GM21390 (cell line): ENCODE measurements around the gene CIRBP.
A peak's percentile ranks its signal among the peaks of the same experiment; 100 is the strongest.

ENCODE experiments used
- ATAC-seq: cut with Tn5 transposase; IDR thresholded peaks from one replicate; pipeline ENCODE4 v1.9.1; 2021; ENCODE audit not compliant: unreplicated experiment

CIRBP gene

GRCh38 chr19:1266916-1267476, 2.1 kb upstream of the CIRBP start:
- ATAC-seq = peak; percentile 11

DNA sequence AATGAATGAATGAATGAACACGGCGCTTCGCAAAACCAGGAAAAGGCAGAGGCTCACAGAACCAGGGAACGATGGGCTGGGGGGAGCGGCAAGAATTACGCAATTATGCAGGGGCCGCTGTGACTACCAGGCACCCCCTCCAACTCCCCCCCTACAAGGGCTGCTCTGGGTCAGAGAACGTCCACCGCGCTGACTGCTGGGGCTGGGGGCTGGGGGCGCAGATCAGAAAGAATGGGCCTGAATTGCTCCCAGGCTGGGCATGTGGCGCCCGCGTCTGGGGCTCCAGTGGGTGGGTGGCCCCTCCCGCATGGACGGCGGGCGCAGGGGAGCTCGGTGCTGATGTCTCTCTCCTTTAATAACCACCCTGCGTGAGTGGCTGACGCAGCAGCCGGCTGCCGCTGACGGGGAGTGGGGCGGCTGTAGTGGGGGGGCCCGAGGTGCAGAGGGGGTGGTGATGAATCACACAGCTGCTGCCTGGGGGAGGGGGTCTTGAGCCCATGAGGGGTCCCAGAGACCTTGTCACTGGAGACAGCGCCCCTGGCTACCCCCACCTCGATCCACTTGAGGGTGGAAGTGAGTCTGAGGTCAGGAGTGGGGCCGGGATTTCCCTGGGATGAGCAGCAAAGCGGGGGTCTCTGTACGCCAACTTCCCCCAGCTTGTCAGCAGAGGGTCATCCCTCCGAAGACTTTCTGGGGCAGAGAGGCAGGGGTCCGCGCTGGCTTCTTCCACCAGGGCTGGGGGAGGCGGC, 1.5 kb upstream of the CIRBP start:
- no peak for ATAC-seq

- ATAC-seq = no peak
Measured at GRCh38 chr19:1268226-1269064, 687 bp upstream of the CIRBP start.

- peak; percentile 19 for ATAC-seq
Measured at GRCh38 chr19:1269478-1270212, 513 bp downstream of the CIRBP start.

GRCh38 chr19:1270213-1270853, 1.2 kb downstream of the CIRBP start:
- ATAC-seq = no peak

DNA sequence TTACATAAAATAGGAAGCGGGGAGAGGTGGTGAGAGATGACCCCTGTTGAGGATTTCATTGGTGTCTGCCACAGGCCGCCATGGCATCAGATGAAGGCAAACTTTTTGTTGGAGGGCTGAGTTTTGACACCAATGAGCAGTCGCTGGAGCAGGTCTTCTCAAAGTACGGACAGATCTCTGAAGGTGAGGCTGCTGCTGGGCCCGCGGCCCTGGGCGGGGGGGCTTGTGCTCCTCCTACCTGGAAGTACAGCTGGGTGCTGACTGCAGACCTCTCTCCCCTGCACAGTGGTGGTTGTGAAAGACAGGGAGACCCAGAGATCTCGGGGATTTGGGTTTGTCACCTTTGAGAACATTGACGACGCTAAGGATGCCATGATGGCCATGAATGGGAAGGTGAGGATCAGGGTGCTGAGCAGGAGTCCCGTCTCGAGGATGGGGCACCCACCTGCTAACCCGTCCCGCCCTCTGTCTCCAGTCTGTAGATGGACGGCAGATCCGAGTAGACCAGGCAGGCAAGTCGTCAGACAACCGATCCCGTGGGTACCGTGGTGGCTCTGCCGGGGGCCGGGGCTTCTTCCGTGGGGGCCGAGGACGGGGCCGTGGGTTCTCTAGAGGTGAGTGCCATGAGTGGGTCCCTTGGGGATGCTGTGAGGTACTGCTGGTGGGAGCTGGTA, 1.9 kb downstream of the CIRBP start:
- ATAC-seq = no peak

GRCh38 chr19:1271528-1272422, 2.6 kb downstream of the CIRBP start:
- ATAC-seq = no peak

DNA sequence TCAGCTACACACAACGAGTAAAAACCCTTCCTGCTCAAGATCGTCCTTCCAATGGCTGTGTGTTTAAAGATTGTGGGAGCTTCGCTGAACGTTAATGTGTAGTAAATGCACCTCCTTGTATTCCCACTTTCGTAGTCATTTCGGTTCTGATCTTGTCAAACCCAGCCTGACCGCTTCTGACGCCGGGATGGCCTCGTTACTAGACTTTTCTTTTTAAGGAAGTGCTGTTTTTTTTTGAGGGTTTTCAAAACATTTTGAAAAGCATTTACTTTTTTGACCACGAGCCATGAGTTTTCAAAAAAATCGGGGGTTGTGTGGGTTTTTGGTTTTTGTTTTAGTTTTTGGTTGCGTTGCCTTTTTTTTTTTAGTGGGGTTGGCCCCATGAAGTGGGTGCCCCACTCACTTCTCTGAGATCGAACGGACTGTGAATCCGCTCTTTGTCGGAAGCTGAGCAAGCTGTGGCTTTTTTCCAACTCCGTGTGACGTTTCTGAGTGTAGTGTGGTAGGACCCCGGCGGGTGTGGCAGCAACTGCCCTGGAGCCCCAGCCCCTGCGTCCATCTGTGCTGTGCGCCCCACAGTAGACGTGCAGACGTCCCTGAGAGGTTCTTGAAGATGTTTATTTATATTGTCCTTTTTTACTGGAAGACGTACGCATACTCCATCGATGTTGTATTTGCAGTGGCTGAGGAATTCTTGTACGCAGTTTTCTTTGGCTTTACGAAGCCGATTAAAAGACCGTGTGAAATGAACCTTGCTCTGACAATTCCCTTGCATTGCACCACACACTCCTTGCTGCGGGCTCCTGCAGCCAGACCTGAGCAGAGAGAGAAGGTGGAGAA, 3.5 kb downstream of the CIRBP start:
- ATAC-seq = no peak

DNA sequence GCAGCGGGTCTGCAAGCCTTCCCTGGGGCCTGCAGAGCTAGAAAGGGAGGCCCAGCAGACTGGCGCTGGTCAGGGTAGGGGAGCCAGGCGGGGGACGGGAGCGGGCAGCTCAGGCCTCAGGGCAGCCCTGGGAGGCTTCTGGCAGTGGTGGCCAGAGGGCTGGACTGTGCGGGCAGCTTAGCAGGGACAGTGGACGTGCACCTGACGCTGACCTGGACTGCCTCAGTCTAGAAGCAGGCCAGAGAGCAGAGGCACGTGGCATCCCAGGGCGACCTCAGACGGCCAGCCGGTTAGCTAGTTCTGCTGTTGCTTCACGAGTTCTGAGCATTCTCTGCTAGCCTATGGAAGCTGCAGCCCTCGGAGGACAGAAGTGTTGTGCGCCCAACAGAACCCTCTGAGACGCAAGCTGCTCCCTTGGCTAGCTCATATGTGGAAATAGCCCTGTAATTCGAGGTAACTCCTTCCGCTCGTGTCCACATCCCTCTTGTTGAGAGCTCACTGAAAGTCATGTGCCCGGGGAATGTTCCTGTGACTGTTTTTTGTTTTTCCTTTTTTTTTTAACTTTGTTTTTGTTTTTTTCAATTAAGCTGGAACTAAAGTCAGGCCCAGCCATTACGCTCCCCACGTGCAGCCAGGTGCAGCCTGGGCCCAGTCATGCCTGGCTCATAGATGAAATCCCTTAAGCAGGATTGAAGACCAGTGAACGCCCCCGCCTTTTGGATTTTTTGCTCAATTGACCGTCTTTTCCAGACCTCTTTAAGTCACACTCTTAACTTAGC, 4.3 kb downstream of the CIRBP start:
- no peak for ATAC-seq

- ATAC-seq = no peak
Measured at GRCh38 chr19:1274081-1274851, 5.1 kb downstream of the CIRBP start.

DNA sequence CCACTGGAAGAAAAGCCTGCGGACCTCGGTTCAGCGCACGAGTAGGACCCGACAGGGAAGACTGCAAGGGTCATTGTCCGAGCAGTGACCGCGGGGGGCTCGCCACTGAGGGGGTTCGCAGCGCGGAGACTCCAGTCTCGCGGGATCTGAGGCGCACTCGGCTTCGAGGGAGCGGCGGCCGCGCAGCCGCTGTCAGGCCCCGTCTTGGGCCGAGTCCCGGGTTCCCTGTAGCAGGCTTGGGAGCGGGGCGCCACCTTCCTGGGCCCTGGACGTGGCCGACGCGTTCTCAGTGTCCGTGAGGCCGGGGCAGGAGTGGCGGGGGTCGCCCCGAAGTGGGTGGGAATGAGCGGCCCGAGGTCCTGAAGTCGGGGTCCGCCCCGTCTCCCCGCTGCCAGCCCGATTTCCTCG, 5.7 kb downstream of the CIRBP start:
- peak; percentile 6 for ATAC-seq

GRCh38 chr19:1275260-1275975, 6.3 kb downstream of the CIRBP start, which contains the start of gene FAM174C:
TSS of gene FAM174C (plus strand) at chr19:1275530. CDS start at chr19:1275550, 20 bp downstream.
- ATAC-seq = peak; percentile 69

DNA sequence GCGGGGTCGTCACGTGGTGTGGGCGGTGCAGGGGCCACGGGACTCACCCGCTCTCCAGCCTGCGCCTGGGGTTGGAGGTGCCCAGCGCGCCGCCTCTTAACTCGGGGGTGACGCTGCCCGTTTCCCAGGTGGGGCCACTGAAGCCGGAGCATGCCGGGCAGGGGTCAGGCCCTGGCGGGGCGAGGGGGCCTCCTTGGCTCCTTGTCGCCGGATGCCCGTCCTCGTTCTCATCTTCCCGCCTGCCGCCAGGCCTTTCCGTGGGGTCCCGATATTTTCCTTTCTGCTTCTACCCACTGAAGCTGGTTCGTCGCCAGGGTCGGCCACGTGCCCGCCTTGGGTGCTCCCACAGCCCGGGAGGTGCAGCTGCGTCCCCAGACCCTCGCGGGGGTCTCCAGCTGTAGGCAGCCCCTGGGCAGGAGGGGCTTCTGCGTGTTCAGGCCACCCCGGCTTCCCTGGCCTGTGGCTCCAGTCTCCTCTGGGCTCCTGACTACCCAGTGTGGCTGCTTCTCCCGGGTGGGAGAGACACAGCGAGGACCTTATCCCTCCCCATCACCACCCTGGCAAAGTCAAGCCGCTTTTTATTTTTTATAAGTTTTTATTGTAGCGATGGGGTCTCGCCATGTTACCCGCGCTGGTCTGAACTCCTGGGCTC, 7.0 kb downstream of the CIRBP start:
- ATAC-seq = no peak

DNA sequence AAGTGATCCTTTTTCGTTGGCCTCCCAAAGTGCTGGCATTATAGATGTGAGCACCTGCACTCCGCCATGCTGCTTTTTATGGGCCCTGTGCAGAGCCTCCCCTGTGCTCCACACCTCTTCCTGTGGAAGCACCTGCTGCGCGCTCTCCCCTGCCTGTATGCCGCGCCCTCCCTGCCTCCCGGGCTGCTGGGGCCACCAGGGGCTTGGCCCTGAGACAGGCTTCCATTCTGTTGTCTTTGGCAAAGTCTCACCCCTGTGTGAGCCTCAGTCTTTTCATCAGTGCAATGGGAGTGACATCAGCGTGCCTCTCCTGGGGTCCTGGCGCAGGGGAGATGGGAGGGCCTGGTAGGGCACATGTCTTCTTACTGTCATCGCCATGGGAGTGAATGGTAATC, 7.5 kb downstream of the CIRBP start:
- no peak for ATAC-seq

- no peak for ATAC-seq
Measured at GRCh38 chr19:1277061-1277460, 7.9 kb downstream of the CIRBP start.

GRCh38 chr19:1278074-1278473, 8.9 kb downstream of the CIRBP start:
- no peak for ATAC-seq
